SU-DHL-6 (cell line): ENCODE results near the gene LRRC47.

Experiments used
- EZH2phosphoT487 ChIP-seq: fragments of 200-600 bp; sonication (generic), shearing (Covaris generic); conservative IDR thresholded peaks from 2 replicates; pipeline ENCODE4 v1.6.1; 2018; ENCODE audit warnings: mild to moderate bottlenecking, antibody characterized with exemption, low read length, moderate library complexity, mixed read lengths
- TF ChIP-seq, protein P1 (sequence below): fragments of 200-600 bp; sonication (generic); IDR thresholded peaks from one replicate; pipeline ENCODE4 v1.5.1; 2017; ENCODE audit warnings: antibody characterized with exemption, mild to moderate bottlenecking, low read length, moderate library complexity; ENCODE audit not compliant: insufficient read depth, poor library complexity, severe bottlenecking

DNA sequence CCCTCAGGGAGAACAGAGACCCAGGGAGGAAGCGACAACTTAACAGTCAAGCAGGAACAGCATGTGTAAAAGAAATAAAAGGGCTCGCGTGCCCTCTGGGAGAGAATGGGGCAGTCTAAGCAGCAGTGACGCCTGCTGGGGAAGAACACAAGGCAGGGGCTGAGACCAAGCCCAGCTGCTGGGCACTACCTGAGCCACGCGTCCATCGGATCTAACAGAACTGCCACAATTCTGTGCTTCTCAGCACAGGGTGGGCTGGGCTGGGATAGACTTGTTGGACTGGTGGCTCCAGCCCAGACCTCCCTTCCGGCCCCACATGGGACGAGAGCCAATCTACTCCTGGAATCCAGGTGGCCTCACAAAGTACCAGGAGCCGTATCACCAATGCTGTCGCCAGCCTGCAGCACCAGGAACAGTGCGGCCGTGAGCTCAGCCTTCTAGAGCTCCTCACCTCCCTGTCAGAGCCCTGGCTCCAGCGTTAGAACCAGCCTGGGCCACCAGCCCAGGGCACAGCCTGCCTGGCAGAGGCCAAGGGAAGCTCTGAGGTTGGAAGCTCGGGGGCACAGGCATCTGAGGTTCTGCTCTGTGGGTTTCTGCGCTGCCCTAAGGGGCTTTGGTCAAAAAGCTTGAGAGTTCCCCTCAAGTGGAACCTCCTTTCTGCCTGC lies 7.4 kb downstream of the LRRC47 start:
- TF ChIP-seq, protein P1, sequence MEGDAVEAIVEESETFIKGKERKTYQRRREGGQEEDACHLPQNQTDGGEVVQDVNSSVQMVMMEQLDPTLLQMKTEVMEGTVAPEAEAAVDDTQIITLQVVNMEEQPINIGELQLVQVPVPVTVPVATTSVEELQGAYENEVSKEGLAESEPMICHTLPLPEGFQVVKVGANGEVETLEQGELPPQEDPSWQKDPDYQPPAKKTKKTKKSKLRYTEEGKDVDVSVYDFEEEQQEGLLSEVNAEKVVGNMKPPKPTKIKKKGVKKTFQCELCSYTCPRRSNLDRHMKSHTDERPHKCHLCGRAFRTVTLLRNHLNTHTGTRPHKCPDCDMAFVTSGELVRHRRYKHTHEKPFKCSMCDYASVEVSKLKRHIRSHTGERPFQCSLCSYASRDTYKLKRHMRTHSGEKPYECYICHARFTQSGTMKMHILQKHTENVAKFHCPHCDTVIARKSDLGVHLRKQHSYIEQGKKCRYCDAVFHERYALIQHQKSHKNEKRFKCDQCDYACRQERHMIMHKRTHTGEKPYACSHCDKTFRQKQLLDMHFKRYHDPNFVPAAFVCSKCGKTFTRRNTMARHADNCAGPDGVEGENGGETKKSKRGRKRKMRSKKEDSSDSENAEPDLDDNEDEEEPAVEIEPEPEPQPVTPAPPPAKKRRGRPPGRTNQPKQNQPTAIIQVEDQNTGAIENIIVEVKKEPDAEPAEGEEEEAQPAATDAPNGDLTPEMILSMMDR = no peak
- TF ChIP-seq EZH2phosphoT487 = no peak
